T follicular helper cell (primary cell): ENCODE results near the gene CHCHD3.

Experiments
- DNase-seq: peaks from one replicate; pipeline ENCODE4 v3.0.0-alpha.2; 2020; ENCODE audit warnings: low read depth
- total RNA-seq, 2 experiments: gene quantifications; one replicate each; lab custom pipeline; 2026; lab: John Stamatoyannopoulos, UW

Gene CHCHD3
- total RNA-seq = 37.6 to 75.6 reads per million in 2 experiments

GRCh38 chr7:133081599-133082389 lies at the start of gene CHCHD3:
Gene CHCHD3, minus strand, starts transcription at chr7:133082090. Its CDS starts 153 bp downstream, at chr7:133081937.
- DNase-seq = peak; percentile 96

- no peak for DNase-seq
Observed at GRCh38 chr7:133130166-133130565, 48.3 kb upstream of the CHCHD3 start.

GRCh38 chr7:133126422-133126821 lies 44.5 kb upstream of the CHCHD3 start:
- DNase-seq = no peak

GRCh38 chr7:133124974-133125373 lies 43.1 kb upstream of the CHCHD3 start:
- no peak for DNase-seq

GRCh38 chr7:133121175-133121844 lies 39.4 kb upstream of the CHCHD3 start:
- no peak for DNase-seq

GRCh38 chr7:133119067-133119466 lies 37.2 kb upstream of the CHCHD3 start:
- no peak for DNase-seq

- no peak for DNase-seq
Observed at GRCh38 chr7:133118261-133118660, 36.4 kb upstream of the CHCHD3 start.

- DNase-seq = no peak
Observed at GRCh38 chr7:133117452-133117851, 35.6 kb upstream of the CHCHD3 start.

GRCh38 chr7:133115596-133115995 lies 33.7 kb upstream of the CHCHD3 start:
- DNase-seq = no peak

GRCh38 chr7:133114519-133114918 lies 32.6 kb upstream of the CHCHD3 start:
- DNase-seq = no peak

- DNase-seq = no peak
Observed at GRCh38 chr7:133112976-133113375, 31.1 kb upstream of the CHCHD3 start.

- no peak for DNase-seq
Observed at GRCh38 chr7:133112335-133112734, 30.4 kb upstream of the CHCHD3 start.

GRCh38 chr7:133110312-133110711 lies 28.4 kb upstream of the CHCHD3 start:
- no peak for DNase-seq

GRCh38 chr7:133109816-133110215 lies 27.9 kb upstream of the CHCHD3 start:
- DNase-seq = no peak

- no peak for DNase-seq
Observed at GRCh38 chr7:133108023-133108422, 26.1 kb upstream of the CHCHD3 start.

- DNase-seq = no peak
Observed at GRCh38 chr7:133102276-133103060, 20.6 kb upstream of the CHCHD3 start.

- no peak for DNase-seq
Observed at GRCh38 chr7:133099633-133100286, 17.9 kb upstream of the CHCHD3 start.

- no peak for DNase-seq
Observed at GRCh38 chr7:133095119-133095671, 13.3 kb upstream of the CHCHD3 start.

- no peak for DNase-seq
Observed at GRCh38 chr7:133091943-133092464, 10.1 kb upstream of the CHCHD3 start.

- DNase-seq = no peak
Observed at GRCh38 chr7:133082390-133082766, 488 bp upstream of the CHCHD3 start.

GRCh38 chr7:133081119-133081598 lies 731 bp downstream of the CHCHD3 start:
- no peak for DNase-seq
